Measurements from ENCODE around the gene NTNG2. TPM values are rescaled to one million over a fixed set of nuclear protein-coding genes. Genes with fewer than 3 reads are reported as not detected.
A peak's percentile ranks its signal among the peaks of the same experiment; 100 is the strongest.

NTNG2 gene
- total and polyA plus RNA-seq, 7 experiments from 2014 or later = 0.87 to 11.6 (median 3.7) TPM

DNA sequence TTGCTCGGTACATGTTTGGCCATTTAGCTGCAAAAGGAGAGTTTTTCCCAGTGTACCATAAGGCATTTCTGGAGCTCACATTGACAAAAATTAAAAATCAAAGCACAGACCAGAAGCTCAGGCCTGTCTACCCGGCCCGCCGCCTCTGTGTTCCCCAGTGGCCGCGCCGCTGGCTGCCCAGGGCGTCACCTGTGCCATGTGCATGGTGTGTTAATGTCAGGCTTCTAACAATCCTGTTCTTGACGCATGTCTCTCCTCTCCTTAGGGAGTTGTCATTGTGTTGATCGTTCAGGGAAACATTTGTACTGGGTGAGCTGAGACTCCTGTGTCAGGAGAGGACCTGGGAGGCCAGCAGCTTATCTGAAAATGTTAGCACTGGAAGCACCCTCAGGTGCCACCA lies 9.6 kb upstream of the NTNG2 start:
- no peaks in the 10 kb centered on the region for H3K27me3 ChIP-seq (ENCODE audit: control insufficient read depth in 2 of 2, insufficient read depth in 2 of 2, low read length in 2 of 2)
- H3K27ac ChIP-seq (ENCODE audit: low read depth, low read length) = no peak overlapping the region
- H3K4me1 ChIP-seq (ENCODE audit: control insufficient read depth in 2 of 2, insufficient read depth in 2 of 2, low read length in 2 of 2) = no peaks in the 10 kb centered on the region
- Mint-ChIP-seq H3K27ac (no peak overlapping the region), H3K4me1 (peaks cover 0 to 2% (median 0%) of the 10 kb centered on the region in 7 donors), H3K4me3 (no peak overlapping the region), H3K27me3 (peaks cover 21 to 45% (median 26%) of the 10 kb centered on the region in 5 donors), H3K36me3 (no peaks in the 10 kb centered on the region), H3K9me3 (no peaks in the 10 kb centered on the region)
- ATAC-seq (no peak), DNase-seq (no peak)
- intact Hi-C loops (cut with micrococcal nuclease) = no loop called here
- no peaks in the 10 kb centered on the region for H3K36me3 ChIP-seq (ENCODE audit: control insufficient read depth in 2 of 3, insufficient read depth in 3 of 3, low read length in 3 of 3)
- ChIA-PET POLR2A (no interaction called here), CTCF (no interaction called here)
- H3K4me3 ChIP-seq (ENCODE audit: low read length) = no peak overlapping the region
- no peaks in the 10 kb centered on the region for H3K9me3 ChIP-seq (ENCODE audit: control insufficient read depth in 2 of 3, low read length in 3 of 3)

DNA sequence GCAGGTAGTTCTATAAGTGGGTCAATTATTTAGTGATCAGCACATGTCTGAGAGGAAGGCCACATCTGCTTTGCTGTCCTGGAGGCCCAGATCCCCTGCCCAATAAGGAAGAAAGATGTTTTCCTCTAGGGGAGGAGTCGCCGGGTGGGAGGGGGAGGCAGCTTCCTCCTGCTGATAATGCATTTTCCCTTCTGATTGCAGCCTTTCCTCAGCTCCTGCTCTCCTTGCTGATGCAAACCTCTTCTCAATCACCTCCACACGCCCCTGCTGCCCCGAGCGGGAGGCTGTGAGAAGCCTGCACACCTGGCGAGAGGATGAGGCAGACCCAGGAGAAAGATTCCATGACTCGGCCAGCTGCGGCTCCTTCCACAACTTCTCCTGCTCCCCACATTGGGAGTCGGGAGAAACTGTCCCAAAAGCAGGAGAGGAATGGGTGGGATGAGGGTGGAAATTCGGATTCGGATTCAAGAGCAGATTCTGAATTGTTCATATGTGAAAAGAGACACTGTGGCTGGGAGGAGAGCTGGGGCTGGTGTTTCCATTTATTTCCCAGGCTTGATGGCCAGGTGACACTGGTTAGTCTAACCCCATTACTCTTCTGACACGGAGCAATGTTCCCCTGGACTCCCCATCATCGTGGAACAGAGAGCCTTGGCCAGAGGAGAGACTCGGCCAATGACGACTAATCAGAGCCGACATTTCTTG lies 6.8 kb upstream of the NTNG2 start:
- Histone ChIP-seq H3K9me3 (ENCODE audit: control insufficient read depth in 2 of 3, low read length in 3 of 3) (no peaks in the 10 kb centered on the region), H3K36me3 (ENCODE audit: control insufficient read depth in 2 of 3, insufficient read depth in 3 of 3, low read length in 3 of 3) (no peaks in the 10 kb centered on the region), H3K27me3 (ENCODE audit: control insufficient read depth in 2 of 2, insufficient read depth in 2 of 2, low read length in 2 of 2) (no peaks in the 10 kb centered on the region), H3K4me1 (ENCODE audit: control insufficient read depth in 2 of 2, insufficient read depth in 2 of 2, low read length in 2 of 2) (no peaks in the 10 kb centered on the region), H3K27ac (ENCODE audit: low read depth, low read length) (no peak overlapping the region), H3K4me3 (ENCODE audit: low read length) (no peak overlapping the region)
- DNase-seq (no peak), ATAC-seq (no peak)
- POLR2A ChIA-PET = no interaction called here
- Mint-ChIP-seq H3K9me3 (peaks cover 0 to 2% (median 0%) of the 10 kb centered on the region in 11 donors), H3K4me3 (no peak overlapping the region), H3K27me3 (peaks cover 17 to 56% (median 23%) of the 10 kb centered on the region in 5 donors), H3K36me3 (no peaks in the 10 kb centered on the region), H3K27ac (no peak overlapping the region), H3K4me1 (no peaks in the 10 kb centered on the region)
- intact Hi-C loops (cut with micrococcal nuclease) = no loop called here
- CTCF ChIA-PET = no interaction called here

DNA sequence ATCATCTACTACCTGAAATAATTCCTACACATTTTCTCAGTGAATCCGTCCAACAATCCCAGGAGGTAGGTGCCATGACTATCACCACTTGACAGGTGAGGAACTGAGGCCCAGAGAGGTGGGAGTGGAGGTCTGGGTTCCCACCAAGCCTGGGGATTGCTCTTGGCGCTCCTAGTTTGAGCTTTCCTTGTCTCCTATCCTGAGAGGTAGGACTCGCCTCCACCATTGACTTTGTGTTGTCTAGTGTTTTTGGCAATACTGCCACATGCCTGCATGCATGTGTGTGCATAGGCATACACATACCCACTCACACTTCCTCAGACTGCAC lies 6.3 kb upstream of the NTNG2 start:
- Histone ChIP-seq H3K36me3 (ENCODE audit: control insufficient read depth in 2 of 3, insufficient read depth in 3 of 3, low read length in 3 of 3) (no peaks in the 10 kb centered on the region), H3K4me1 (ENCODE audit: control insufficient read depth in 2 of 2, insufficient read depth in 2 of 2, low read length in 2 of 2) (no peaks in the 10 kb centered on the region), H3K27me3 (ENCODE audit: control insufficient read depth in 2 of 2, insufficient read depth in 2 of 2, low read length in 2 of 2) (no peaks in the 10 kb centered on the region), H3K4me3 (ENCODE audit: low read length) (no peak overlapping the region), H3K27ac (ENCODE audit: low read depth, low read length) (no peak overlapping the region), H3K9me3 (ENCODE audit: control insufficient read depth in 2 of 3, low read length in 3 of 3) (no peaks in the 10 kb centered on the region)
- Mint-ChIP-seq H3K9me3 (peaks cover 0 to 2% (median 0%) of the 10 kb centered on the region in 11 donors), H3K36me3 (no peaks in the 10 kb centered on the region), H3K27me3 (peaks cover 17 to 59% (median 23%) of the 10 kb centered on the region in 5 donors), H3K4me1 (no peaks in the 10 kb centered on the region), H3K4me3 (no peak overlapping the region), H3K27ac (no peak overlapping the region)
- ATAC-seq (no peak), DNase-seq (no peak)
- intact Hi-C loops (cut with micrococcal nuclease) = no loop called here
- ChIA-PET CTCF (no interaction called here), POLR2A (no interaction called here)

DNA sequence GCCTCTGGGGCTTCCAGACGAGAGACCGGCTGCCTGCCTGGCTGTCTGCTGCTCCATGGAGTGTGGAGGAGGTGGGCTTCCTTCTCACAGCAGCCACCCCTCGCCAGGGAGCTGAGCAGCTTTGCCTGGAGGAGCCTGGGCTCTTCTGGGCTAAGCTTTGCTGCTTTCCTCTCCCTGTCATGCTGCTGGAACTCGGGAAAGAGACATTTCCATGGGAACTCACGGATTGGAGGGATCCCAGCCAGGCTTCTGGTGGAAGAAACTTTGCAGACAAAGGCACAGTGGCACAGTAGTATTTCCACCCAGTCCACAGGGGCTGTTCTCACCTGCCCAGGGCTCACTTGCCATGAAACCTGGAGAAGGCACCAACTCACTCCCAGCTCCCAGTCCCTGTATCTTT lies 5.6 kb upstream of the NTNG2 start:
- no peak for ATAC-seq
- Mint-ChIP-seq H3K27me3 (peaks cover 15 to 61% (median 23%) of the 10 kb centered on the region in 5 donors), H3K36me3 (peaks cover 0 to under 1% (median 0%) of the 10 kb centered on the region in 5 donors), H3K27ac (no peak overlapping the region), H3K9me3 (peaks cover 0 to 2% (median 0%) of the 10 kb centered on the region in 11 donors), H3K4me3 (no peak overlapping the region), H3K4me1 (peaks cover 0 to under 1% (median 0%) of the 10 kb centered on the region in 7 donors)
- DNase-seq = no peak
- Histone ChIP-seq H3K4me1 (ENCODE audit: control insufficient read depth in 2 of 2, insufficient read depth in 2 of 2, low read length in 2 of 2) (peaks cover 0 to 3% of the 10 kb centered on the region in 2 donors), H3K9me3 (ENCODE audit: control insufficient read depth in 2 of 3, low read length in 3 of 3) (no peaks in the 10 kb centered on the region), H3K27ac (ENCODE audit: low read depth, low read length) (no peak overlapping the region), H3K4me3 (ENCODE audit: low read length) (no peak overlapping the region), H3K27me3 (ENCODE audit: control insufficient read depth in 2 of 2, insufficient read depth in 2 of 2, low read length in 2 of 2) (no peaks in the 10 kb centered on the region), H3K36me3 (ENCODE audit: control insufficient read depth in 2 of 3, insufficient read depth in 3 of 3, low read length in 3 of 3) (no peaks in the 10 kb centered on the region)
- intact Hi-C loops (cut with micrococcal nuclease) = no loop called here
- ChIA-PET POLR2A (no interaction called here), CTCF (interaction anchor here (0.6 kb wide), 1 partner anchor 32 kb away, joined by 3 read pairs; no protein-coding TSS in a partner anchor)

DNA sequence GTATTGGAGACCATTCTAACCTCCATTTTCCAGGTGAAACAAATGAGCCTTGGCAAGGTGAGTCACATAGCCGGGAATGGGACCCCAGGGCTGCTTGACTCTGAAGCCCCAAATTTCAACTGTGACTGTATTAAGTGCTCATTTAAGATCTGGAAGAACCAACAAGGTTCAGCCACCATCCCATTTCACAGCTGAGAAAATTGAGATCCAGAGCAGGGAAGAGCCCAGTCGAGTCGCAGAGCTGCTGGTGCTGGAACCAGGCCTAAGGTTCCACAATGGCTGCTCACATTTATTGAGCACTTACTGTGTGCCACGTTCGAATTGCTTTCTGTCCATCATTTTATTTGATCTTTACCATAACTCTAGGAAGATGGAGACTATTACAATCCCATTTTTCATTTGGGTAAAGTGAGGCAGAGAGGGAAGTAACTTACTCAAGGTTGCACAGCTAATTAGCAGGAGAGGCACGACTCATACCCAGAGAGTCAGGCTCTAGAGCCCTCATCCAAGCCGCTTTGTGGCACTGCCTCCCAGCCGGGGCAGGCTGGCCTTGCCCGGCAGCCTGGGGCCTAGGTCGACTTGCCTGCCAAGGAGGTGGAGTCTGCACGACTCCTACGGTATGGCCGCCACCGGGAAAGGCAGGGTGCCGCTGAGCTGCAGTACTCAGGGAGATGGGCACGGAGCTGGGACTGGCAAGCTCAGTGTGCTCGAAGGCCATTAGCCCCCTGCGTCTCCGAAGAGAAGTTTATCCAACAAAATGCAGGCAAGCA lies 4.3 kb upstream of the NTNG2 start:
- DNase-seq = no peak
- peaks cover 0 to 5% (median 0%) of the 10 kb centered on the region in 11 donors for H3K9me3 Mint-ChIP-seq
- intact Hi-C loops (cut with micrococcal nuclease) = no loop called here
- Histone ChIP-seq H3K27me3 (ENCODE audit: control insufficient read depth in 2 of 2, insufficient read depth in 2 of 2, low read length in 2 of 2) (peaks cover 0 to under 1% of the 10 kb centered on the region in 2 donors), H3K9me3 (ENCODE audit: control insufficient read depth in 2 of 3, low read length in 3 of 3) (no peaks in the 10 kb centered on the region), H3K36me3 (ENCODE audit: control insufficient read depth in 2 of 3, insufficient read depth in 3 of 3, low read length in 3 of 3) (no peaks in the 10 kb centered on the region), H3K4me1 (ENCODE audit: control insufficient read depth in 2 of 2, insufficient read depth in 2 of 2, low read length in 2 of 2) (peaks cover 2 to 3% of the 10 kb centered on the region in 2 donors), H3K27ac (ENCODE audit: low read depth, low read length) (no peak overlapping the region), H3K4me3 (ENCODE audit: low read length) (no peak overlapping the region)
- no peak overlapping the region for H3K4me3 Mint-ChIP-seq
- POLR2A ChIA-PET = no interaction called here
- peaks cover 0 to 9% (median 5%) of the 10 kb centered on the region in 7 donors for H3K4me1 Mint-ChIP-seq
- H3K27me3 Mint-ChIP-seq = peaks cover 18 to 62% (median 32%) of the 10 kb centered on the region in 5 donors
- ATAC-seq = no peak
- H3K27ac Mint-ChIP-seq = no peak overlapping the region
- CTCF ChIA-PET = no interaction called here
- peaks cover 0 to 7% (median 4%) of the 10 kb centered on the region in 5 donors for H3K36me3 Mint-ChIP-seq

DNA sequence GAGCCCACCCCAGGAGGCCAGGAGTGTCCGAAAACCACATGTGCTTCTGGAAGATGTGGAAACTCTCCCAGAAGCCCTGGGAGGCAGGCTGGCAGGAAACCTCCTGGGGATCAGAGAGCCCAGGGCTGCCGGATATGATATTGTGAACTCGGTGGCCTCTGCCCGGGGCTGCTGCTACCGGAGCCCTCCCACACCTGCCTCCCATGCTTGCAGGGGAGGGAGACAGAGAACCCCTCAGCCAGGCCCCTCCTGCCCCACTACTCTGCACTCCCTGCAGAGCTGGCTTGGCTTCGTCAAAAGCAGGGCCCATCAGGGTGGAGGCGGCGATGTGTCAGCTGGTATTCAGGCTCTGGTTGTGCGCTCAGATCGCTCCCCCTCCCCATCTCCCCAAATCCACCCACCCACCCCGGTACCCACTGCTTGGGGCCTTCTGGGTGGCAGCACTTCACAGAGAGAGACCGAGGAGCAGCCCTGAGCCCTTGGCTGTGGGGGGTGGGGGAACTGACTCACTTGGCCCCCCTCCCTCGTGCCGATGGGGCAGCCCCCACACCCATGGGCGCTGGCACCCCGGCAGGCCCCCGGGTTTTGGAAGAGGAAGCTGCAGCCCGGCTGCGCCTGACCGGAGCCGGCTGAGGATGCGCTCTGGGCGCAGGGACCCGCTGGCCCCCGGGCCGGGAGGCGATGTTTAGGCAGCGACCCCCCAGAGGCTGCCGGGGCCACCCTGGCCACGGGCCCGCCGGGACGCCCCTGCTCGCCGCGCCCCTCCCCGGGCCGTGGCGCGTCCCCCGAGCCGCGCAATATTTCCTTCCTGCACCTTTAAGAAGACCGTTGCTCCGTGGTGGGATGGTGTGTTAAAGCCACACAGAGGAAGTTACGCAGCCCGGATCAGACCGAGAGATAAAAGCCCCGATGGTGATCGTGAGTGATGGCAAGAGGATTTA lies 786 bp upstream of the NTNG2 start:
- peak overlapping the region in 7 of 9 donors; percentile 41 to 87 (median 72) for H3K27ac Mint-ChIP-seq

More for the DNA sequence above, 786 bp upstream of the NTNG2 start:
- intact Hi-C loops (cut with micrococcal nuclease) = loop anchor here (2.0 to 10.0 kb wide), 4 partner anchors 80 to 1036 kb away; partner anchors contain the start of genes GTF3C4 (in 1 of the 2), MED27 (in 1 of the 2) and NUP214 (in 1 of the 2)
- Histone ChIP-seq H3K27me3 (ENCODE audit: control insufficient read depth in 2 of 2, insufficient read depth in 2 of 2, low read length in 2 of 2) (peaks cover 0 to 16% of the 10 kb centered on the region in 2 donors), H3K4me1 (ENCODE audit: control insufficient read depth in 2 of 2, insufficient read depth in 2 of 2, low read length in 2 of 2) (peaks cover 6% of the 10 kb centered on the region in 2 donors), H3K36me3 (ENCODE audit: control insufficient read depth in 2 of 3, insufficient read depth in 3 of 3, low read length in 3 of 3) (no peaks in the 10 kb centered on the region), H3K4me3 (ENCODE audit: low read length) (peak overlapping the region; percentile 64), H3K9me3 (ENCODE audit: control insufficient read depth in 2 of 3, low read length in 3 of 3) (no peaks in the 10 kb centered on the region), H3K27ac (ENCODE audit: low read depth, low read length) (no peak overlapping the region)
- DNase-seq (peak in 8 of 9 donors; percentile 21 to 54 (median 25)), ATAC-seq (peak; percentile 83)
- peaks cover 0 to 7% (median 4%) of the 10 kb centered on the region in 5 donors for H3K36me3 Mint-ChIP-seq
- ChIA-PET POLR2A (interaction anchor here (0.5 kb wide), 1 partner anchor 218 kb away, joined by 3 read pairs; no protein-coding TSS in a partner anchor), CTCF (no interaction called here)
- H3K4me1 Mint-ChIP-seq = peaks cover 6 to 17% (median 9%) of the 10 kb centered on the region in 7 donors
- H3K9me3 Mint-ChIP-seq = peaks cover 0 to 5% (median 0%) of the 10 kb centered on the region in 11 donors
- peaks cover 37 to 66% (median 47%) of the 10 kb centered on the region in 5 donors for H3K27me3 Mint-ChIP-seq
- H3K4me3 Mint-ChIP-seq = peak overlapping the region; percentile 90 to 100 (median 94)

All from naive thymus-derived CD4-positive, alpha-beta T cell (primary cell).